Fibroblast of lung (primary cell): ENCODE measurements around the gene BCL2L11. TPM values are rescaled to one million over a fixed set of nuclear protein-coding genes. Genes with fewer than 3 reads are reported as not detected.

Source experiments
- DNase-seq, 2 donors: peaks; one replicate each; pipeline versions ENCODE4 v3.0.0 to v3.0.0-alpha.2; 2010; ENCODE audit warnings: low read depth in 2 of 2
- H2AFZ ChIP-seq: 2 replicates; pipeline ENCODE4 v1.5.1; 2012; ENCODE audit warnings: low read length, control low read depth, inconsistent platforms
- H3K27ac ChIP-seq: 2 replicates; pipeline ENCODE4 v1.5.1; 2011; ENCODE audit warnings: low read length, control low read depth; ENCODE audit not compliant: insufficient read depth
- H3K27me3 ChIP-seq: 2 replicates; pipeline ENCODE4 v1.5.1; 2011; ENCODE audit warnings: mild to moderate bottlenecking, low read length; ENCODE audit not compliant: control insufficient read depth, insufficient read depth
- H3K36me3 ChIP-seq: 2 replicates; pipeline ENCODE4 v1.5.1; 2011; ENCODE audit warnings: low read length; ENCODE audit not compliant: control insufficient read depth, insufficient read depth
- H3K4me1 ChIP-seq: 2 replicates; pipeline ENCODE4 v1.5.1; 2011; ENCODE audit warnings: low read length; ENCODE audit not compliant: control insufficient read depth, insufficient read depth; ENCODE audit errors: extremely low read depth
- H3K4me2 ChIP-seq: 2 replicates; pipeline ENCODE4 v1.5.1; 2011; ENCODE audit warnings: low read length, control low read depth; ENCODE audit not compliant: insufficient read depth; ENCODE audit errors: extremely low read depth
- H3K4me3 ChIP-seq, 4 experiments: fragments of 200-600 bp in 1 of 4; sonication (generic) in 1 of 4; replicated peaks in 1 of 4; 2 replicates each; pipeline ENCODE4 v1.5.1; 2011 to 2016; ENCODE audit warnings: low read length in 4 of 4, low read depth in 3 of 4, mild to moderate bottlenecking in 3 of 4, control low read depth in 2 of 4, inconsistent platforms in 1 of 4, mixed read lengths in 1 of 4; ENCODE audit not compliant: insufficient read depth in 1 of 4; ENCODE audit errors: control extremely low read depth in 1 of 4
- H3K79me2 ChIP-seq: 2 replicates; pipeline ENCODE4 v1.5.1; 2012; ENCODE audit warnings: mild to moderate bottlenecking, low read length, inconsistent platforms; ENCODE audit not compliant: control insufficient read depth, insufficient read depth
- H3K9ac ChIP-seq: 2 replicates; pipeline ENCODE4 v1.5.1; 2011; ENCODE audit warnings: mild to moderate bottlenecking, low read length, control low read depth; ENCODE audit not compliant: insufficient read depth
- H3K9me3 ChIP-seq: 2 replicates; pipeline ENCODE4 v1.5.1; 2012; ENCODE audit warnings: low read depth, low read length; ENCODE audit not compliant: control insufficient read depth, insufficient read depth
- H4K20me1 ChIP-seq: 2 replicates; pipeline ENCODE4 v1.5.1; 2011; ENCODE audit warnings: low read length; ENCODE audit not compliant: control insufficient read depth, insufficient read depth; ENCODE audit errors: extremely low read depth
- EZH2 ChIP-seq: IDR thresholded peaks from 2 replicates; pipeline ENCODE4 v1.5.1; 2012; ENCODE audit warnings: low read length, control low read depth, mild to moderate bottlenecking; ENCODE audit errors: missing control alignments
- polyA plus RNA-seq, 2 donors: library from polyadenylated mRNA; depleted of rRNA in 1 of 2; stranded (reverse) in 1 of 2; unstranded in 1 of 2; fragments of >200 nt; gene quantifications; 2 replicates each; pipeline ENCODE4 v1.2.1, GENCODE V29; 2011 to 2012; ENCODE audit warnings: missing spikeins in 1 of 2
- total RNA-seq: library from RNA; depleted of rRNA; stranded (reverse); fragments of >200 nt; gene quantifications from 2 replicates; pipeline ENCODE4 v1.2.1, GENCODE V29; 2014
- TF ChIP-seq, protein P1 (sequence below), 2 donors: IDR thresholded peaks in 1 of 2; conservative IDR thresholded peaks in 1 of 2; 1 replicate in 1 of 2; 2 replicates in 1 of 2; pipeline ENCODE4 v1.5.1; 2011 to 2012; ENCODE audit warnings: low read length in 2 of 2, control low read depth in 1 of 2, inconsistent platforms in 1 of 2, low read depth in 1 of 2, mild to moderate bottlenecking in 1 of 2

The BCL2L11 gene
- total and polyA plus RNA-seq, 2 donors (not counting 1 experiment from before 2014, with no cell fraction given): 1.5 to 10.2 TPM

DNA sequence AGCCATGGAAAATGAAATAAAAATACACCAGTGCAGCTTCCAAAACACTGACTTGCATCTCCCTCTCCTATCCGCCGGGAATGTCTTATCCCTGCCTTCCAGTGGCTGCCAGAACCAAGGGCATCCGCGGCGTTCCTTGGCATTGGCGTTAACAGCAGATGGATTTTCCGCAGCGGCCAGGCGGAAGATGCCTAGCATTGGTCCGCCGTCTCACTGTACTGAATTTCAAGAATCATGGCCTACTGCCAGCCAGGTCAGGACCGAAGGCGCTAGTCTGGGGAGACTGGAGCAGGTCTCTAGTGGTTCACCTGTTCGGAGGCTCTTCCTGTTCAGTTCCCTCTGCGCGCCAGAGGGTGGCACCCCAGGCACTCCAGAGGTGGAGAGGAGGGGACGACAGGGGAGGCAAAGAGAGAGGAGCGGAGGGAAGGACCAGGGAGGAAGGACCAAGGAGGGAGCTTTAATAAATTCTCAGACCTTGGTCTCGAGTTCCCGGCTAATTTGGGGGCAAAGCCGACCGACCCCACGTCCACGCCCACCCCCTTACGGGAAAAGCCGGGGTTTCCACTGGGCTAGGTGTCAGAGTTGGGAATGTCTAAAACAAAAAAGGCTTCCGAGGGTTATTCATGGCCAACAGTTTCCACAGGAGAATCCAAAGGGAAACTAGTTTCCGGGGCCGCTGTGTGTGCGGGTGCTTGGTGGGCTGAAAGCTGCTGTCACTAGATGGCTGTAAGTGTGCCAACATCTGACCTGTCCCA, 3.7 kb upstream of the BCL2L11 start:
- no peaks in the 10 kb centered on the region for H4K20me1 ChIP-seq
- peak overlapping the region; percentile 38 to 66 (median 48) for H3K4me3 ChIP-seq
- H3K9ac ChIP-seq: no peak overlapping the region
- peak overlapping the region; percentile 19 for H2AFZ ChIP-seq
- no peaks in the 10 kb centered on the region for H3K9me3 ChIP-seq
- peaks cover 18% of the 10 kb centered on the region for H3K27me3 ChIP-seq
- no peaks in the 10 kb centered on the region for H3K79me2 ChIP-seq
- no peak overlapping the region for H3K27ac ChIP-seq
- peak overlapping the region; percentile 99 for H3K4me2 ChIP-seq
- H3K4me1 ChIP-seq: peaks cover 5% of the 10 kb centered on the region
- H3K36me3 ChIP-seq: no peaks in the 10 kb centered on the region
- peak; percentile 67 to 79 for DNase-seq
- TF ChIP-seq, protein P1, sequence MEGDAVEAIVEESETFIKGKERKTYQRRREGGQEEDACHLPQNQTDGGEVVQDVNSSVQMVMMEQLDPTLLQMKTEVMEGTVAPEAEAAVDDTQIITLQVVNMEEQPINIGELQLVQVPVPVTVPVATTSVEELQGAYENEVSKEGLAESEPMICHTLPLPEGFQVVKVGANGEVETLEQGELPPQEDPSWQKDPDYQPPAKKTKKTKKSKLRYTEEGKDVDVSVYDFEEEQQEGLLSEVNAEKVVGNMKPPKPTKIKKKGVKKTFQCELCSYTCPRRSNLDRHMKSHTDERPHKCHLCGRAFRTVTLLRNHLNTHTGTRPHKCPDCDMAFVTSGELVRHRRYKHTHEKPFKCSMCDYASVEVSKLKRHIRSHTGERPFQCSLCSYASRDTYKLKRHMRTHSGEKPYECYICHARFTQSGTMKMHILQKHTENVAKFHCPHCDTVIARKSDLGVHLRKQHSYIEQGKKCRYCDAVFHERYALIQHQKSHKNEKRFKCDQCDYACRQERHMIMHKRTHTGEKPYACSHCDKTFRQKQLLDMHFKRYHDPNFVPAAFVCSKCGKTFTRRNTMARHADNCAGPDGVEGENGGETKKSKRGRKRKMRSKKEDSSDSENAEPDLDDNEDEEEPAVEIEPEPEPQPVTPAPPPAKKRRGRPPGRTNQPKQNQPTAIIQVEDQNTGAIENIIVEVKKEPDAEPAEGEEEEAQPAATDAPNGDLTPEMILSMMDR (conservative IDR thresholded peaks at IDR 0.05 in 1 of 2, IDR thresholded peaks at IDR 0.05 in 1 of 2; ENCODE audit: low read depth in 1 of 2, low read length in 2 of 2): peak; percentile 92
- TF ChIP-seq EZH2: peak; percentile 4

- Histone ChIP-seq H3K4me3 (peak overlapping the region; percentile 38 to 66 (median 48)), H3K9me3 (no peaks in the 10 kb centered on the region), H2AFZ (peak overlapping the region; percentile 19), H4K20me1 (no peaks in the 10 kb centered on the region), H3K9ac (no peak overlapping the region), H3K36me3 (no peaks in the 10 kb centered on the region), H3K27me3 (peaks cover 16% of the 10 kb centered on the region), H3K27ac (no peak overlapping the region), H3K4me2 (peak overlapping the region; percentile 99), H3K4me1 (peaks cover 5% of the 10 kb centered on the region), H3K79me2 (no peaks in the 10 kb centered on the region)
- DNase-seq: peak; percentile 73 to 78
- peak; percentile 50 for TF ChIP-seq EZH2
- TF ChIP-seq, protein P1 (conservative IDR thresholded peaks at IDR 0.05 in 1 of 2, IDR thresholded peaks at IDR 0.05 in 1 of 2; ENCODE audit: low read depth in 1 of 2, low read length in 2 of 2): no peak
Observed at GRCh38 chr2:111117598-111118480, 2.9 kb upstream of the BCL2L11 start.

- H3K4me3 ChIP-seq: peak overlapping the region in 3 of 4 experiments; percentile 38 to 58 (median 50)
- H4K20me1 ChIP-seq: no peaks in the 10 kb centered on the region
Observed at GRCh38 chr2:111118481-111118980, 2.2 kb upstream of the BCL2L11 start.

More at GRCh38 chr2:111118481-111118980, 2.2 kb upstream of the BCL2L11 start:
- Histone ChIP-seq H3K9me3 (no peaks in the 10 kb centered on the region), H3K36me3 (no peaks in the 10 kb centered on the region), H2AFZ (no peak overlapping the region), H3K79me2 (no peaks in the 10 kb centered on the region), H3K27ac (no peak overlapping the region), H3K27me3 (peaks cover 15% of the 10 kb centered on the region), H3K9ac (no peak overlapping the region), H3K4me2 (peak overlapping the region; percentile 34), H3K4me1 (peaks cover 5% of the 10 kb centered on the region)
- no peak for DNase-seq
- TF ChIP-seq, protein P1 (conservative IDR thresholded peaks at IDR 0.05 in 1 of 2, IDR thresholded peaks at IDR 0.05 in 1 of 2; ENCODE audit: low read depth in 1 of 2, low read length in 2 of 2): no peak
- no peak for TF ChIP-seq EZH2
